GM19463 (cell line): Measurements from ENCODE around the gene CERS4.
"Not testable (repeated sequence)": the region's sequence is repeated elsewhere in the genome, so short reads cannot be mapped to it uniquely, and the experiment has no call there.

Source experiments
- ATAC-seq: cut with Tn5 transposase; IDR thresholded peaks from one replicate; pipeline ENCODE4 v1.9.1; 2021; ENCODE audit warnings: mild to moderate bottlenecking, moderate library complexity; ENCODE audit not compliant: unreplicated experiment

CERS4 gene

DNA sequence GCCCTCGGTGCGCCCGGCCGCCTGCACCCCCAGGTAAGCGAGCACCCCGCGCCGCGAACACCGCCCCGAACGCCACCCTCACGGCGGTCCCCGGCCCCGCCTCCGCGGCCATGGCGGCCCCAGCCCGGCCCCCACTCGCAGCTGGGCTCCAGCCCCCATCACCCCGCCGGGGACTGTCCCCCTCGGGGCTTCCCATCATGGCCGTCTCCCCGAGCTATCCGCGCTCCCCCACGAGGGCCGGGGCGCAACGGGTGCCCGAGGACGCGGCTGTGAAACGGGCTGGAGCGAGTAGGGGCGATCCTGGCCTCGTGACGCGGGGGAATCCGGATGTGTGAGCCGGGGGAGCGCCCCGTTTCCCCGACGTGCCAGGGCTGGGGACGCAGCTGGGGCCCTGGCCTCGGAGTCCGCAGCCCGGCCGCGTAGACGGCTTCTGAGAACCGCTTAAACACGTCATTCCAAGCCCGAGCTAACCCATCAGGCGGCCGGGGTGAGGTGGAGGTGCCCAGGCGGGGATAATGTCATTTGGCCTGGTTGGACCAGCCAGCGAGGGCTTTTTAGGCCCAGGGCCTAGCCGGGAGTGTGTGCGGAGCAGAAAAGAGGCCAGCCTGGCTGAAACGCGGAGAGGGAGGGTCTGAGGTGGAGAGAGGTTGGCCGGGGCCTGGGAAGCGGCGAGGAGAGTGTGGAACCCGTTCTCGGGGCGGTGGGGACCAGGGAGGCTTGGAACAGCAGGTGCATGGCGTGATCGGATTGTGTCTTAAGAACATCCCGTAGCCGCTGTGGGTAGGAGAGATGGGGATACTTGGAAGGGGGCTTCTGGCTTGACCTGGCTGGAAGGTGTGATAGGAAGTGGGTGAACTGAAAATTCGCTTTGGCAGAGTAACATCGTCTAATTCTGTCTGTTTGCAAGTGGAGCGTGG, 550 bp downstream of the CERS4 start:
- peak; percentile 66 for ATAC-seq

DNA sequence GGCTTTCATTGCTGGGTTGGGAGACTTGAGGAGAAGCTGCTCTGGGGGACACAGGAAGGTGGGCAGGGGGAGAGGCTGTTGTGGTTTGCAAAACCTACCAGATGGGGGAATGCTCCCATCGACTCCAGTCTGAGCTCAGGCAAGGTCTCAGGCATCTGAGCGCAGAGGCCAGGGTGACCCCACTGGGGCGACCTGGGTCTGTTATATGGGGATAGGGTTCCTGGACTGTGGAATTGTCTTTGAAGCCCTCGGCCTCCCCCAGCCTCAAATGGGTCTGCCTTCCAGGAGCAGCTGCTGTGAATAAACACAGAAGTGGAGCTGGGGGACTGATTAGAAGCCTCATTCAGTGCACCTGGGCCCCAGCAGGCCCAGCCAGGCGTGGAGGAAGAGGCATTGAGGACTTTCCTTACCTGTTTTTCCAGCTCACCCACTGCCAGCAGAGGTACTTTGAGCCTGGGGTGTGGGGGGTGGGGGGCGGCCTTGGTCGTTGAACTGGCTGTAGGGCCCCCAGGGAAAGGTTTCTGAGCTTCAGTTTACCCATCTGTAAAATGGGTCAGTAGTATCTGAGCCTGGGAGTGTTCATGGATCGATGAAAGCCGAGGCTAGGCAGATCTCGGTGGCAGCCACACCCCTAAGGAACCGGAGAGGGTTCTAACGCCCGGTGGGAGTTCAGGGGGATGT, 1.4 kb downstream of the CERS4 start:
- no peak for ATAC-seq

DNA sequence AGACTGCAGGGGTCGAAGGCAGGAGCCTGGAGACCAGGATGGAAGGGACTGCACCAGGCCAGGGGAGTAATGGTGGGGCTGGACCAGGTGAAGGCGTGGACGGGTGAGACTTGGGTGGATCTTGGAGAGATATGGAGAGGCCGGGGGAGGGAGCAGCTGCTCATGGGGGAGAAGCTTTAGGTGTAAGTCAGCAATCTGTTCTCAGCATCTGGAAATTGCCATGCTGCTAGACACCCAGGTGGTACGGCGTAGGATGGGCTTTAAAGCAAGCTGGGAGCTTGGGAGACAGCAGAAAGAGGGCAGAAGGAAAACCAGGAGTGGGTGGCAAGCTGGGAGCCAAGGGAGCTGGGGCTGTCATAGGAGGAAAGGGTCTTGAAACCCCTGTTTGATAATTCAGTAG, 3.0 kb downstream of the CERS4 start:
- ATAC-seq, result no peak

DNA sequence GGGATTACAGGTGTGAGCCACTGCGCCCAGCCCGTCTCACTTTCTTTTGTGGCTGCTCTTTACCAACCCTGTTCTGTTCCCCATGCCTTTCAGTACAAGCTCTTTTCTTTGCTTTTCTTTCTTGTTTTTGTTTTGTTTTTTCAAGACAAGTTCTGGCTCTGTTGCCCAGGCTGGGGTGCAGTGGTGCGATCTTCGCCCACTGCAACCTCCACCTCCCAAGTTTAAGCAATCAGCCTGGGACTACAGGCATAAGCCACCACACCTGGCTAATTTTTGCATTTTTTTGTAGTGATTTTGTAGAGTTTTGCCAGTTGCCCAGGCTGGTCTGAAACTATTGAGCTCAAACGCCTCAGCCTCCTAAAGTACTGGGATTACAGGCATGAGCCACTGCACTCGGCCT, 3.7 kb downstream of the CERS4 start:
- ATAC-seq, result no peak

DNA sequence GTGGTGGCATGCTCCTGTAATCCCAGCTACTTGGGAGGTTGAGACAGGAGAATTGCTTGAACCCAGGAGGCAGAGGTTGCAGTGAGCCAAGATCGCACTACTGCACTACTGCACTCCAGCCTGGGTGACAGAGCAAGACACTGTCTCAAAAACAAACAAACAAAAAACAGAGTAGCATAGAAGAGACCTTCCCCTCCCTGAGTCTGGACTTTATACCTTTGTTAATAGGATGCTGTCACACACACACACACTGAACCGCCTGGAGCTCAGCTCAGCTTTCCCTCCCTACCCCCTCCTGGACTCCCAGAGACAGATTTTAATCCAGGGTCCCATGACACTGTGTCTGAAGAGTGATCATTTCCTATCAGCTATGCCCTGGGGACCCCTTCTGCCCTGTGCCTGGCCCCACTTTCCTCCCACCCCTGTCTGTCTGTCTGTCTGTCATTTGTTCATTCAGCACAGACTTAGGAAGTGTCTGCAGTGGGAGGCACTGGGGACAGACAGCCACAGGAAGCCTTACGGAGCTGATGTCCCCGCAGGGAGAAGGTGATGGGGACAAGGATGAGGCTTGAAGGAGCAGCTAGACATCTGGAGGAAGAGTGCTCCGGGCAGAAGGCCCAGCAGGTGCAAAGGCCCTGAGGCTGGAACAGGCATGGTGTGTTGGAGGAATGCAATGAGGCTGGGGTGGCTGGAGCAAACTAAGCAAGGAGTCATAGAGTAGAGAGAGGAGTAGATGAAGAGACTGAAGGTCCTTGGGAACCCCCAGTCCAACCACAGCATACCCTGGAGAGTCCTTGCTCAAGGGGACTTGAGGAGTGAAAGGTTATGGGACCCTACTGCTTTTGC, 4.9 kb downstream of the CERS4 start:
- ATAC-seq, result no peak

DNA sequence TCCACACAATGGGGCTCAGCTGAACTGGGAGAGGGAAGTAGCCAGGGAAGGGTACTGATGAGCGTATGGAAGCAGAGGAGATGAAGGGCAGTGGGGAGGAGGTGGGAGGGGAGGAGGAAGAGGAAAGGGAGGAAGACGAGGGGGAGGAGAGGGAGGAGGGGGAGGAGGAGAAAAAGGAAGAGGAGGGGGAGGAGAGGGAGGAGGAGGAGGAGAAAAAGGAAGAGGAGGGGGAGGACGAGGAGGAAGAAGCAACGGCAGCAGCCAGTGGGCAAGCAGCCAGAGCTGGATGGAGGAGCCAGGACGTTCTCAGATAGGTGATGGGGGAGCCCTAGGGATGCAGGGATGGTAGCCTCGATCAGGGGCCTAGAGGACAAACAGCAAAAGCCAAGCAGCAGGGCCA, 5.6 kb downstream of the CERS4 start:
- ATAC-seq, result no peak

- ATAC-seq, result no peak
These were observed 6.6 kb downstream of the CERS4 start for GRCh38 chr19:8215783-8216182.

- no peak for ATAC-seq
These were observed 7.2 kb downstream of the CERS4 start for GRCh38 chr19:8216357-8216756.

DNA sequence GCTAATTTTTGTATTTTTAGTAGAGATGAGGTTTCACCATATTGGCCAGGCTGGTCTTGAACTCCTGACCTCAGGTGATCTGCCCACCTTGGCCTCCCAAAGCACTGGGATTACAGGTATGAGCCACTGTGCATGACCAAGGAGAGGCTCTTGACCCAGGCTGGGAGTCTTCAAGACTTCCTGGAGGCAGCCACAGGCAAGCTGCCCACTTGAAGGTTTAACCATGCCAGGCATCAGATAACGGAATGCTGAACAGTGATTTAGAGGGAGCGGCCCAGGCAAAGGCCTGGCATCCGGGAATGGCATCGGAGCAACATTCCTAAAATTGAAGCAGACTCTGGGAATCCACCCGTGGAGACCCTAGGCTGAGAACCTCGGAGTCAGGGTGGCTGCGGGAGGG, 9.0 kb downstream of the CERS4 start:
- not testable (repeated sequence) for ATAC-seq

DNA sequence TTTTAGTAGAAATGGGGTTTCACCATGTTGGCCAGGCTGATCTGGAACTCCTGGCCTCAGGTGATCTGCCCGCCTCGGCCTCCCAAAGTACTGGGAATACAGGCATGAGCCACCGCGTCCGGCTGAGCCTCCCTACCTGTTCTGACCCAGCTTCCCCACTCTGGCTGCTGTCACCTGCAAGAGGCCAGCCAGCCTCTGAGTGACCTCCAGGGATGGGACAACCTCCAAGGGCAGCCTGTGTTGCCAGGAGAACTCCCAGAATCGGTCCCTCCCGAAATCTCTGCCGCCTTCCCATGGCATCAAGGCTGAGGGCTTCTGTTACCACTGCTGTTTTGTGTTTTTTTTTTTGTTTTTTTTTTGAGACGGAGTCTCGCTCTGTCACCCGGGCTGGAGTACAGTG, 11.3 kb downstream of the CERS4 start:
- ATAC-seq, result no peak

DNA sequence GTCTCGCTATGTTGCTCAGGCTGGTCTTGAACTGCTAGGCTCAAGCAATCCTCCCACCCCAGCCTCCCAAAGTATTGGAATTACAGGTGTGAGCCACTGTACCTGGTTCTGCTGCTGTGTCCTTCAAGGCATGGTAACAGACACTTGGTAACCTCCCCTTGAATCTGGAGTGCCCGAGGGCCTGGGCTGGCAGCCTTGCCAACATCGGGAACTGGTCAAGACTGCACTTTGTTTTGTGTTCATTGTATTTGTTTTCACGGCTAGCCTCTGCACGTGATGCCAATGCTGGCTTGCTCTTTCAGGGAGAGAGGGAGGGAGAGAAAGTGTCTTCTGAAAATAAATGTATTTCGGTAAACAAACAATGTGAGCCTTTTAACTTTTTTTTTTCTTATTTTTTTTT, 12.0 kb downstream of the CERS4 start:
- no peak for ATAC-seq

DNA sequence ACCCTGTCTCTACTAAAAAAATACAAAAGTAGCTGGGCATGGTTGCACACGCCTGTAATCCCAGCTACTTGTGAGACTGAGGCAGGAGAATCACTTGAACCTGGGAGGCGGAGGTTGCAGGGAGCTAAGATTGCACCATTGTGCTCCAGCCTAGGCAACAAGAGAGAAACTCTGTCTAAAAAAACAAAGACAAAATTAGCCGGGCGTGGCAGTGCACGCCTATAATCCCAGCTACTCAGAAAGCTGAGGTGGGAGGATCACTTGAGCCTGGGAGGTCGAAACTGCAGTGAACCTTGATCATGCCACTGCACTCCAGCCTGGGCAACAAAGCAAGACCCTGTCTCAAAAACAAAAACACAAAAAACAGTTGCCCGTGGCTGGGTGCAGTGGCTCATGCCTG, 14.3 kb downstream of the CERS4 start:
- not testable (repeated sequence) for ATAC-seq

GRCh38 chr19:8224394-8225145, 15.4 kb downstream of the CERS4 start:
- no peak for ATAC-seq

DNA sequence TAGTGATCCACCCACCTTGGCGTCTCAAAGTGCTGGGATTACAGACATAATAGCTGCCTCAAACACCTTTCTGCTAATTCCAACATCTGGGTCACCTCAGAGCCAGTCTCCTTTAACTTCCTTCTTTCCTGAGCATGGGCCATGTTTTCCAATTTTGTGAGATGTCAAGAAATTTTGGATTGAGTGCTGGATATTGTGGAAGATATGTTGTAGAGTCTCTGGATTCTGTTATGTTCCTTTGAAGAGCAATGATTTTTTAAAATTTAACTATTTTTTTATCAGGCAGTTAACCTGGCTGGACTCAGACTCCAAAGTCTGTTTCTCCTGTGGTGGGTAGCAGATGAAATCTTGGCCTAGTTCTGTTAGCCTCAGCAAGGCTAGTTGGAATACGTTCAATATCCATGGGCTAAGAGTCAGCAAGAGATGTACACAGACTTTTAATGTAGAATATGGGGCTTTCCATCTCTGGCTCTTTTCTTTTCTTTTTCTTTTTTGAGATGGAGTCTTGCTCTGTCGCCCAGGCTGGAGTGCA, 22.0 kb downstream of the CERS4 start:
- ATAC-seq, result no peak

- ATAC-seq, result no peak
These were observed 24.2 kb downstream of the CERS4 start for GRCh38 chr19:8233370-8233769.

DNA sequence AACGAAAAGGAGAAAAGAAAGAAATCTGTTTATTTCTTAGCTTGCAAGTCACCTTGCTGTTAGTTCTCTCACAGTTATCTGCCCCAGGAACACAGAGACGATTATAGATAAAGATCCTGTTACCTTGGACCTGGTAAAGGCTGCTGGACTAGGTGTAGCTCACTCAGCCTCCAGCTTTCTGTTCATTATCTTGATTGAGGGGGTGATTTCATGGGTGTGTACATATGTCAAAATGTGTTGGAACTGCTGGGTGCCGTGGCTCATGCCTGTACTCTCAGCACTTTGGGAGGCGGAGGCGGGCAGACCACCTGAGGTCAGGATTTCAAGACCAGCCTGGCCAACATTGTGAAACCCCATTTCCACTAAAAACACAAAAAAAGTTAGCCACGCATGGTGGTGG, 27.9 kb downstream of the CERS4 start:
- no peak for ATAC-seq

DNA sequence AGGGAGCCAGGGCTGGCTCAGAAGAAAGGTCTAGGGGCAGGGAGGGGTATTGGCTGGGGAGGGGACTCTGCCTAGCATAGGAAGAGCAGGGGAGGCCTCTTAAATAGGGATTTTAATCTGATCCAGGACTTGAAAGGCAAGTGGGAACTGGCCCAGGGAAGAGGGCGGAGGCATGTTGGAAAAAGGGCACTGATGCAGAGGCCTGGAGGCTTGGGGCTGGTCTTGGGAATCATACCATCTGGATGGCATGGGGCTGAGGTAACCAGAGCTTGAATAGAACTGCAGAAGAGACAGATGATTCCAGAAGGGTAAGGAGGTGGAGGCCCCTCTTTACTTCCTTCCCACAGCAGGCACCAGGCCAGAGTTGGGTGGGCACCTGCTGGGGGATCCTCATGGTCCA, 29.1 kb downstream of the CERS4 start:
- no peak for ATAC-seq

- no peak for ATAC-seq
These were observed 30.5 kb downstream of the CERS4 start for GRCh38 chr19:8239528-8240273.

- peak; percentile 63 for ATAC-seq
These were observed 31.4 kb downstream of the CERS4 start for GRCh38 chr19:8240274-8241229.
